HEK293 (cell line): Measurements from ENCODE around the gene TANC1.

Experiments
- CTCF ChIA-PET: fragments of 350-600 bp; formaldehyde crosslinking; extraction: SDS; loops from one replicate; lab custom pipeline; 2021; ENCODE audit warnings: antibody characterized with exemption; lab: Yijun Ruan, JAX
- POLR2A ChIA-PET: fragments of 300-600 bp; formaldehyde crosslinking; extraction: SDS; loops from one replicate; lab custom pipeline; 2020; ENCODE audit warnings: antibody characterized with exemption, inconsistent platforms; lab: Yijun Ruan, JAX
- H3K27ac ChIP-seq: fragments of 200-500 bp; sonication (Bioruptor generic); 2 replicates; pipeline ENCODE4 v1.5.1; 2014; ENCODE audit warnings: low read depth, low read length, control low read depth, inconsistent platforms; ENCODE audit errors: extremely low read depth
- H3K36me3 ChIP-seq, 2 experiments: fragments of 200-500 bp in 1 of 2; sonication (Bioruptor generic) in 1 of 2; 1 replicate in 1 of 2; 2 replicates in 1 of 2; pipeline ENCODE4 v1.5.1; 2014 to 2017; ENCODE audit warnings: inconsistent platforms in 2 of 2, low read length in 2 of 2; ENCODE audit not compliant: control insufficient read depth in 2 of 2, insufficient read depth in 1 of 2
- H3K4me1 ChIP-seq: fragments of 200-500 bp; sonication (Bioruptor generic); 2 replicates; pipeline ENCODE4 v1.5.1; 2014; ENCODE audit warnings: mild to moderate bottlenecking, low read length, inconsistent platforms; ENCODE audit not compliant: control insufficient read depth, insufficient read depth
- H3K4me3 ChIP-seq: 2 replicates; pipeline ENCODE4 v1.5.1; 2011; ENCODE audit warnings: low read depth, mild to moderate bottlenecking, control low read depth, low read length, moderate library complexity
- H3K9me3 ChIP-seq: fragments of 200-500 bp; sonication (Bioruptor generic); 2 replicates; pipeline ENCODE4 v1.5.1; 2014; ENCODE audit warnings: low read depth, low read length, inconsistent platforms; ENCODE audit not compliant: control insufficient read depth, insufficient read depth
- AEBP2 ChIP-seq: fragments of 450-650 bp; formaldehyde crosslinking; IDR thresholded peaks from 2 replicates; pipeline ENCODE4 v1.5.1; 2016; ENCODE audit warnings: missing biosample characterization, missing genetic modification characterization, borderline replicate concordance
- KLF8 ChIP-seq: fragments of 450-650 bp; formaldehyde crosslinking; IDR thresholded peaks from 2 replicates; pipeline ENCODE4 v1.5.1; 2016; ENCODE audit warnings: missing biosample characterization, missing genetic modification characterization
- PRDM6 ChIP-seq: fragments of 450-650 bp; formaldehyde crosslinking; IDR thresholded peaks from 2 replicates; pipeline ENCODE4 v1.5.1; 2017; ENCODE audit warnings: missing biosample characterization, missing genetic modification characterization
- ZBTB21 ChIP-seq: fragments of 450-650 bp; formaldehyde crosslinking; IDR thresholded peaks from 2 replicates; pipeline ENCODE4 v1.5.1; 2017; ENCODE audit warnings: missing biosample characterization, missing genetic modification characterization
- ZNF155 ChIP-seq: fragments of 450-650 bp; formaldehyde crosslinking; IDR thresholded peaks from 2 replicates; pipeline ENCODE4 v1.5.1; 2016; ENCODE audit warnings: missing biosample characterization, missing genetic modification characterization
- ZNF16 ChIP-seq: fragments of 450-650 bp; formaldehyde crosslinking; IDR thresholded peaks from 2 replicates; pipeline ENCODE4 v1.5.1; 2016; ENCODE audit warnings: low read depth, missing biosample characterization, missing genetic modification characterization
- ZNF221 ChIP-seq: fragments of 450-650 bp; formaldehyde crosslinking; IDR thresholded peaks from 2 replicates; pipeline ENCODE4 v1.5.1; 2017; ENCODE audit warnings: missing biosample characterization, missing genetic modification characterization, borderline replicate concordance
- ZNF280C ChIP-seq: fragments of 450-650 bp; formaldehyde crosslinking; IDR thresholded peaks from 2 replicates; pipeline ENCODE4 v1.5.1; 2016; ENCODE audit warnings: missing biosample characterization, missing genetic modification characterization
- ZNF335 ChIP-seq: fragments of 450-650 bp; formaldehyde crosslinking; conservative IDR thresholded peaks from 2 replicates; pipeline ENCODE4 v1.5.1; 2016; ENCODE audit warnings: missing biosample characterization, missing genetic modification characterization
- ZNF394 ChIP-seq: fragments of 450-650 bp; formaldehyde crosslinking; IDR thresholded peaks from 2 replicates; pipeline ENCODE4 v1.5.1; 2016; ENCODE audit warnings: missing biosample characterization, missing genetic modification characterization, mild to moderate bottlenecking, moderate library complexity, borderline replicate concordance
- ZNF404 ChIP-seq: fragments of 450-650 bp; formaldehyde crosslinking; IDR thresholded peaks from 2 replicates; pipeline ENCODE4 v1.5.1; 2017; ENCODE audit warnings: missing biosample characterization, missing genetic modification characterization
- ZNF624 ChIP-seq: fragments of 450-650 bp; formaldehyde crosslinking; IDR thresholded peaks from 2 replicates; pipeline ENCODE4 v1.5.1; 2017; ENCODE audit warnings: missing biosample characterization, missing genetic modification characterization
- ZNF677 ChIP-seq: fragments of 450-650 bp; IDR thresholded peaks from 2 replicates; pipeline ENCODE4 v1.5.0; 2018; ENCODE audit warnings: missing biosample characterization, mild to moderate bottlenecking, missing genetic modification characterization, moderate library complexity
- TF ChIP-seq, protein P1 (sequence below): fragments of 450-650 bp; formaldehyde crosslinking; IDR thresholded peaks from 2 replicates; pipeline ENCODE4 v1.5.1; 2016; ENCODE audit warnings: missing biosample characterization, missing genetic modification characterization, low read depth
- TF ChIP-seq, protein P2 (sequence below): fragments of 450-650 bp; formaldehyde crosslinking; IDR thresholded peaks from 2 replicates; pipeline ENCODE4 v1.5.1; 2016; ENCODE audit warnings: missing biosample characterization, missing genetic modification characterization, low read depth
- TF ChIP-seq, protein P3 (sequence below): fragments of 450-650 bp; formaldehyde crosslinking; IDR thresholded peaks from 2 replicates; pipeline ENCODE4 v1.5.1; 2016; ENCODE audit warnings: missing biosample characterization, missing genetic modification characterization
- TF ChIP-seq, protein P4 (sequence below): fragments of 450-650 bp; formaldehyde crosslinking; IDR thresholded peaks from 2 replicates; pipeline ENCODE4 v1.5.1; 2016; ENCODE audit warnings: missing biosample characterization, missing genetic modification characterization

Gene TANC1

GRCh38 chr2:159252905-159253304 lies 284.5 kb downstream of the TANC1 start:
- Histone ChIP-seq H3K36me3 (peaks cover 8 to 18% of the 10 kb centered on the region in 2 experiments; a peak in 2 of 3 replicates), H3K27ac (no peak overlapping the region), H3K9me3 (no peaks in the 10 kb centered on the region), H3K4me3 (no peak overlapping the region), H3K4me1 (peaks cover 3% of the 10 kb centered on the region)
- POLR2A ChIA-PET: no interaction called here
- CTCF ChIA-PET: interaction anchor here (0.7 kb wide), 1 partner anchor 69 kb away, joined by 6 read pairs; no protein-coding TSS in a partner anchor
- TF ChIP-seq ZNF155 (tag by site-specific recombination) (no peak), ZNF335 (tag by site-specific recombination) (no peak), ZBTB21 (tag by site-specific recombination) (no peak), KLF8 (tag by site-specific recombination) (no peak), PRDM6 (tag by site-specific recombination) (no peak), ZNF404 (tag by site-specific recombination) (no peak), ZNF221 (no peak), ZNF16 (tag by site-specific recombination) (no peak), ZNF394 (no peak), AEBP2 (no peak), ZNF624 (tag by site-specific recombination) (no peak), ZNF677 (tag by site-specific recombination) (no peak), ZNF280C (no peak)
- TF ChIP-seq, protein P1, sequence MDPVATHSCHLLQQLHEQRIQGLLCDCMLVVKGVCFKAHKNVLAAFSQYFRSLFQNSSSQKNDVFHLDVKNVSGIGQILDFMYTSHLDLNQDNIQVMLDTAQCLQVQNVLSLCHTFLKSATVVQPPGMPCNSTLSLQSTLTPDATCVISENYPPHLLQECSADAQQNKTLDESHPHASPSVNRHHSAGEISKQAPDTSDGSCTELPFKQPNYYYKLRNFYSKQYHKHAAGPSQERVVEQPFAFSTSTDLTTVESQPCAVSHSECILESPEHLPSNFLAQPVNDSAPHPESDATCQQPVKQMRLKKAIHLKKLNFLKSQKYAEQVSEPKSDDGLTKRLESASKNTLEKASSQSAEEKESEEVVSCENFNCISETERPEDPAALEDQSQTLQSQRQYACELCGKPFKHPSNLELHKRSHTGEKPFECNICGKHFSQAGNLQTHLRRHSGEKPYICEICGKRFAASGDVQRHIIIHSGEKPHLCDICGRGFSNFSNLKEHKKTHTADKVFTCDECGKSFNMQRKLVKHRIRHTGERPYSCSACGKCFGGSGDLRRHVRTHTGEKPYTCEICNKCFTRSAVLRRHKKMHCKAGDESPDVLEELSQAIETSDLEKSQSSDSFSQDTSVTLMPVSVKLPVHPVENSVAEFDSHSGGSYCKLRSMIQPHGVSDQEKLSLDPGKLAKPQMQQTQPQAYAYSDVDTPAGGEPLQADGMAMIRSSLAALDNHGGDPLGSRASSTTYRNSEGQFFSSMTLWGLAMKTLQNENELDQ (tag by site-specific recombination): no peak
- TF ChIP-seq, protein P2, sequence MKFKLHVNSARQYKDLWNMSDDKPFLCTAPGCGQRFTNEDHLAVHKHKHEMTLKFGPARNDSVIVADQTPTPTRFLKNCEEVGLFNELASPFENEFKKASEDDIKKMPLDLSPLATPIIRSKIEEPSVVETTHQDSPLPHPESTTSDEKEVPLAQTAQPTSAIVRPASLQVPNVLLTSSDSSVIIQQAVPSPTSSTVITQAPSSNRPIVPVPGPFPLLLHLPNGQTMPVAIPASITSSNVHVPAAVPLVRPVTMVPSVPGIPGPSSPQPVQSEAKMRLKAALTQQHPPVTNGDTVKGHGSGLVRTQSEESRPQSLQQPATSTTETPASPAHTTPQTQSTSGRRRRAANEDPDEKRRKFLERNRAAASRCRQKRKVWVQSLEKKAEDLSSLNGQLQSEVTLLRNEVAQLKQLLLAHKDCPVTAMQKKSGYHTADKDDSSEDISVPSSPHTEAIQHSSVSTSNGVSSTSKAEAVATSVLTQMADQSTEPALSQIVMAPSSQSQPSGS (tag by site-specific recombination): no peak
- TF ChIP-seq, protein P3, sequence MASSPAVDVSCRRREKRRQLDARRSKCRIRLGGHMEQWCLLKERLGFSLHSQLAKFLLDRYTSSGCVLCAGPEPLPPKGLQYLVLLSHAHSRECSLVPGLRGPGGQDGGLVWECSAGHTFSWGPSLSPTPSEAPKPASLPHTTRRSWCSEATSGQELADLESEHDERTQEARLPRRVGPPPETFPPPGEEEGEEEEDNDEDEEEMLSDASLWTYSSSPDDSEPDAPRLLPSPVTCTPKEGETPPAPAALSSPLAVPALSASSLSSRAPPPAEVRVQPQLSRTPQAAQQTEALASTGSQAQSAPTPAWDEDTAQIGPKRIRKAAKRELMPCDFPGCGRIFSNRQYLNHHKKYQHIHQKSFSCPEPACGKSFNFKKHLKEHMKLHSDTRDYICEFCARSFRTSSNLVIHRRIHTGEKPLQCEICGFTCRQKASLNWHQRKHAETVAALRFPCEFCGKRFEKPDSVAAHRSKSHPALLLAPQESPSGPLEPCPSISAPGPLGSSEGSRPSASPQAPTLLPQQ (tag by site-specific recombination): no peak
- TF ChIP-seq, protein P4, sequence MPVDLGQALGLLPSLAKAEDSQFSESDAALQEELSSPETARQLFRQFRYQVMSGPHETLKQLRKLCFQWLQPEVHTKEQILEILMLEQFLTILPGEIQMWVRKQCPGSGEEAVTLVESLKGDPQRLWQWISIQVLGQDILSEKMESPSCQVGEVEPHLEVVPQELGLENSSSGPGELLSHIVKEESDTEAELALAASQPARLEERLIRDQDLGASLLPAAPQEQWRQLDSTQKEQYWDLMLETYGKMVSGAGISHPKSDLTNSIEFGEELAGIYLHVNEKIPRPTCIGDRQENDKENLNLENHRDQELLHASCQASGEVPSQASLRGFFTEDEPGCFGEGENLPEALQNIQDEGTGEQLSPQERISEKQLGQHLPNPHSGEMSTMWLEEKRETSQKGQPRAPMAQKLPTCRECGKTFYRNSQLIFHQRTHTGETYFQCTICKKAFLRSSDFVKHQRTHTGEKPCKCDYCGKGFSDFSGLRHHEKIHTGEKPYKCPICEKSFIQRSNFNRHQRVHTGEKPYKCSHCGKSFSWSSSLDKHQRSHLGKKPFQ (tag by site-specific recombination): no peak
